AG09309 (cell line): Measurements from ENCODE around the gene OR4K5.

Experiments
- DNase-seq: peaks from one replicate; pipeline ENCODE4 v3.0.0-alpha.2; 2010; ENCODE audit warnings: low read depth
- H3K4me3 ChIP-seq: 2 replicates; pipeline ENCODE4 v1.5.1; 2011; ENCODE audit warnings: mild to moderate bottlenecking, low read depth, low read length, moderate library complexity; ENCODE audit not compliant: control insufficient read depth
- CTCF ChIP-seq: IDR thresholded peaks from 2 replicates; pipeline ENCODE4 v1.5.1; 2011; ENCODE audit warnings: mild to moderate bottlenecking, low read depth, low read length, inconsistent platforms; ENCODE audit not compliant: insufficient read depth, control insufficient read depth; ENCODE audit errors: missing control alignments

Gene OR4K5

DNA sequence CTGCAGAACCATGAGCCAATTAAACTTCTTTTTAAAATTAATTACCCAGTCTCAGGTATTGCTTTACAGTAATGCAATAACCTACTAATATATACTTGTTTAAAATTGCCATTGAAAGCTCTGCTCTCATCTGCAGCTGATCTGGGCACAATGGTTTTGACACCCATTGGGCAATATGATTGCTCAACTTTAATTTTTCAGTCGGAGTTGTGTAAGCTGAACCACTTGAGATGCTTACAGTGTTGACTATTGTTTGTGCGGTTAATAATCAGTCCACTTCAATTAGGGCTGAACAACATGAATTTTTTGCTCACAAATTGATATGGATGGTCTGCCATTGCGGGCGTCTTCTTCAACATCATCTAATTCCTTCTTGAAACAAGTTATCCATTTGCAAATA lies 18.0 kb upstream of the OR4K5 start:
- TF ChIP-seq CTCF = no peak
- no peak for DNase-seq

DNA sequence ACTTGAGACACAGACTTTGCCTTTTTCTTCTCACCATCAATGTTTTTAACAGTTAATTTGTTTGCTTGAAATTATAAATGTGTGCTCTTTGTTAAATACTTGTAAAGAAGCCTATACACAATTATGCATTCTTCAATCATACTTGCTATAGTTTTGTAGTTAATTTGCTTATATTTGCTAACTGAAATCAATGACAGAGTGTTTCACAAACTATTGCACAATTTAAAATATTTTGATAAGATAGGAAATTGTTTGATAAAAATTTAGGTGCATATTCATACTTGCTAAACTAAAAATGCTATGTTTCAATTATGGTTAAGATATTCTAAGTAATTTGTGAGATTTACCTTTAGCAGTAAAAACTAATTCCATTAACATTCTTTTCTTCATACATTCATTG lies 13.7 kb upstream of the OR4K5 start:
- H3K4me3 ChIP-seq = no peak overlapping the region
- no peak for TF ChIP-seq CTCF
- no peak for DNase-seq

More for the DNA sequence above, 18.0 kb upstream of the OR4K5 start:
- H3K4me3 ChIP-seq = no peak overlapping the region

DNA sequence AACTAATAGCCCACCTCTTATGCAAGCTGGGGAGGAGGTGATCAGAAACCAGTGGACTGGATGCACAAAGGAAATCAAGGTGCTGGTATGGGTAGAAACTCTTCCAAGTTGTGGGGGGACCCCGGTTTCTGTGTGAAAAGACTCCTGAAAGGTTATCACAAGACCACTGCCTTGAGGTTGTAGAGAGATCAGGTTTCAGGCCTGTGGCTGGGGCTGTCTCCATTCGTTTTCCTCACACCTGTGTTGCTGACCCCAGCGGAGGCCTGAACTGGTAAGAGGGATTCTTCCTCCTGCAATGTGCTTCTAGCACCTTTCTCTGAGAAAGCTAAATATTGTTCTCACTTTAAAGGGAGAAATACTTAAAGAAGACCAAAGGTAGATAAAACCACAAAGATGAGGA lies 9.3 kb upstream of the OR4K5 start:
- H3K4me3 ChIP-seq = no peak overlapping the region
- TF ChIP-seq CTCF = no peak
- no peak for DNase-seq

DNA sequence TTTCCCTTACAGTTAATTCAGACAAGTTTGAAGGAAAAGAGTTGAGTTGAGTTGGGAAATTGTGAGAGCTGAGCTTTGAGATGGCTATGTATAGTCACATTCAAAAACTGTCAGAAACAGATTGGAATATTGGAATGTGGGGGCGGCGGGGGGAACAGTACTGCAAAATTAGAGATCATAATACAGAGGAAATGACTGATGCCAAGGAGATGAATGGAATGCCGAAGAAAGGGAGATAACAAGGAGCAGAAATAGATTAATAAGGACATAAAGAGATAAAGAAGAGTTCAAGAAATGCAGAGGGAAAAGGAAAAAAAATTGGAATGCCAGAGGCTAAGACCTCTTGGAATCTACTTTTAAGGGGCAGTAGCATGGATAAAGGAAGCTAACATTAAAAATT lies 3.2 kb upstream of the OR4K5 start:
- TF ChIP-seq CTCF = no peak
- no peak overlapping the region for H3K4me3 ChIP-seq
- no peak for DNase-seq

DNA sequence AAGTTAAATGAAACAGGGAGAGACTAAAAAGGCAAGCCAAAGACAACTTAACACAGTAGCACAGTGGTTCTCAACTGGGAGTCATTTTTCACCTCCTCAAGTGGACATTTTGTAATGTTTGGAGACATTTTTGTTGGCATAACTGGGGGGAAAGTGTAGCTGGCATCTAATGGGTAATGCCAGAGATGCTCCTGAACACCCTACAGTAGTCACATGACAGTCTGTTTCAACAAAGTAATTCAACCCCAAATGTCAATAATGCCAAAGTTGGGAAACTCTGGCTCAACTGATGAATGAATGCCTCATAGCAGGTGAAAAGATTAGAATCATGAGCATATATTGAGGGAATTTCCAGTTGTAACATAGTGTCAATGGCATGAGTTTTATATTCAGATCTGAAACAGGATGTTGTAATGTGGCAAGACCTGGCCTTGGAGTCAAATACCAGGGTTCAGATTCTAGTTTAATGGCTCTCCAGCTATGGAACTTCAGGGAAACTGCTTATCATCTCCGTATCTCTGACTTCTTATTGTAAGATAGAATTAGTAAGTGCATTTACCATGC lies 2.4 kb upstream of the OR4K5 start:
- DNase-seq = no peak
- TF ChIP-seq CTCF = no peak
- H3K4me3 ChIP-seq = no peak overlapping the region

DNA sequence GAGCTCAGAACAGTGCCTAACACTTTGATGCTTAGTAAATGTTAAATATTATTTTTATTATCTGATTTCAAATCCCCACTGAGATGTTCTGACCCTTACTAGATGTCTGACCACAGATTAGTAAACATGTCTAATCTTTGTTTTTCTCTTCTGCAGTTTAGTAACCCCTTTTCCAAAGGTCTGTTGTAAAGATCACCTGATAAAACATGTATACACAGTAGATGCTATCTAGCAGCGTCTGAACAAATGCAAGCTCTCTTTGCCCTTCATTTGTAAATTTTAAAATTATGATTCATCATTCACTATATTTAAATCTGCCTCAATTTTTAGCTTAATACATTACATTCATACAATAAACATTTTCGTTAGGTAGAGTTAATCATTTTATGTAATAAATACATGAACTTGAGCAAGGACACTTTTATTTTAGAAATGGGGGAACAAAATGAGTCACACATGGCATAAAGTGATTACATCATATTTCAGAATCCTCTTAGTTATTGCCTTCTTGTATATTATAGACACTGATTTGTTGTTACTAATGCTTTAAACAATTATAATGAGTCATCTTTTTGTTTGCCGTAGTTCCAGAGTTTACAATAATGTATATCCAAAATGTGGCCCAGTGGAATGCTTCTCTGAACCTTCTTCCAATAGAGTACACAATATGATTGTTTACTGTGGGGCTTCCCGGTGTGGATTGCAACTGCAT lies 1.7 kb upstream of the OR4K5 start:
- no peak for DNase-seq
- no peak overlapping the region for H3K4me3 ChIP-seq
- TF ChIP-seq CTCF = no peak
